Measurements from ENCODE around the gene UPP1.
"Not testable (repeated sequence)": the region's sequence is repeated elsewhere in the genome, so short reads cannot be mapped to it uniquely, and the experiment has no call there.

Gene UPP1

GRCh38 chr7:48120536-48120935 is 31.5 kb downstream of the UPP1 start:
- H3K27me3 ChIP-seq (ENCODE audit: control insufficient read depth, insufficient read depth, low read length, poor library complexity, severe bottlenecking); H3K36me3 ChIP-seq (ENCODE audit: control insufficient read depth, insufficient read depth, low read length); H3K4me3 ChIP-seq (ENCODE audit: insufficient read depth, low read depth, low read length); H3K4me1 ChIP-seq (ENCODE audit: control insufficient read depth, insufficient read depth, low read length); H3K9me3 ChIP-seq (ENCODE audit: control insufficient read depth, low read length); H3K27ac ChIP-seq (ENCODE audit: insufficient read depth, low read depth, low read length, poor library complexity, severe bottlenecking): not testable (repeated sequence)
- WGBS, 2 experiments: 89 to 98% methylated on average over 5 to 6 of the region's 6 CpGs

- Histone ChIP-seq H3K27me3 (ENCODE audit: control insufficient read depth, insufficient read depth, low read length, poor library complexity, severe bottlenecking) (no peaks in the 10 kb centered on the region), H3K4me3 (ENCODE audit: insufficient read depth, low read depth, low read length) (no peak overlapping the region), H3K9me3 (ENCODE audit: control insufficient read depth, low read length) (no peaks in the 10 kb centered on the region), H3K36me3 (ENCODE audit: control insufficient read depth, insufficient read depth, low read length) (no peaks in the 10 kb centered on the region), H3K4me1 (ENCODE audit: control insufficient read depth, insufficient read depth, low read length) (no peaks in the 10 kb centered on the region), H3K27ac (ENCODE audit: insufficient read depth, low read depth, low read length, poor library complexity, severe bottlenecking) (no peak overlapping the region)
- 86 to 93% methylated on average over 2 of the region's 2 CpGs for WGBS, 2 experiments
Observed at GRCh38 chr7:48126037-48126436, 37.0 kb downstream of the UPP1 start.

GRCh38 chr7:48130658-48131108 is 41.6 kb downstream of the UPP1 start:
- Histone ChIP-seq H3K27me3 (ENCODE audit: control insufficient read depth, insufficient read depth, low read length, poor library complexity, severe bottlenecking) (no peaks in the 10 kb centered on the region), H3K27ac (ENCODE audit: insufficient read depth, low read depth, low read length, poor library complexity, severe bottlenecking) (no peak overlapping the region), H3K4me3 (ENCODE audit: insufficient read depth, low read depth, low read length) (no peak overlapping the region), H3K9me3 (ENCODE audit: control insufficient read depth, low read length) (no peaks in the 10 kb centered on the region), H3K36me3 (ENCODE audit: control insufficient read depth, insufficient read depth, low read length) (no peaks in the 10 kb centered on the region), H3K4me1 (ENCODE audit: control insufficient read depth, insufficient read depth, low read length) (no peaks in the 10 kb centered on the region)

GRCh38 chr7:48132792-48133191 is 43.7 kb downstream of the UPP1 start:
- no peaks in the 10 kb centered on the region for H3K27me3 ChIP-seq (ENCODE audit: control insufficient read depth, insufficient read depth, low read length, poor library complexity, severe bottlenecking)
- no peaks in the 10 kb centered on the region for H3K9me3 ChIP-seq (ENCODE audit: control insufficient read depth, low read length)
- no peaks in the 10 kb centered on the region for H3K36me3 ChIP-seq (ENCODE audit: control insufficient read depth, insufficient read depth, low read length)
- no peak overlapping the region for H3K4me3 ChIP-seq (ENCODE audit: insufficient read depth, low read depth, low read length)
- H3K4me1 ChIP-seq (ENCODE audit: control insufficient read depth, insufficient read depth, low read length): no peaks in the 10 kb centered on the region
- H3K27ac ChIP-seq (ENCODE audit: insufficient read depth, low read depth, low read length, poor library complexity, severe bottlenecking): no peak overlapping the region

GRCh38 chr7:48139459-48139858 is 50.4 kb downstream of the UPP1 start:
- WGBS, 2 experiments: 84 to 85% methylated on average over 3 of the region's 3 CpGs
- no peak overlapping the region for H3K27ac ChIP-seq (ENCODE audit: insufficient read depth, low read depth, low read length, poor library complexity, severe bottlenecking)
- H3K4me1 ChIP-seq (ENCODE audit: control insufficient read depth, insufficient read depth, low read length): no peaks in the 10 kb centered on the region
- no peaks in the 10 kb centered on the region for H3K36me3 ChIP-seq (ENCODE audit: control insufficient read depth, insufficient read depth, low read length)
- H3K4me3 ChIP-seq (ENCODE audit: insufficient read depth, low read depth, low read length): no peak overlapping the region
- no peaks in the 10 kb centered on the region for H3K27me3 ChIP-seq (ENCODE audit: control insufficient read depth, insufficient read depth, low read length, poor library complexity, severe bottlenecking)
- H3K9me3 ChIP-seq (ENCODE audit: control insufficient read depth, low read length): no peaks in the 10 kb centered on the region

- Histone ChIP-seq H3K36me3 (ENCODE audit: control insufficient read depth, insufficient read depth, low read length) (no peaks in the 10 kb centered on the region), H3K9me3 (ENCODE audit: control insufficient read depth, low read length) (no peaks in the 10 kb centered on the region)
- WGBS, 2 experiments: 93% methylated on average over 7 of the region's 7 CpGs
Observed at GRCh38 chr7:48140001-48140681, 51.1 kb downstream of the UPP1 start.

GRCh38 chr7:48141521-48141920 is 52.5 kb downstream of the UPP1 start:
- H3K9me3 ChIP-seq (ENCODE audit: control insufficient read depth, low read length): no peaks in the 10 kb centered on the region
- H3K27me3 ChIP-seq (ENCODE audit: control insufficient read depth, insufficient read depth, low read length, poor library complexity, severe bottlenecking): no peaks in the 10 kb centered on the region
- no peak overlapping the region for H3K4me3 ChIP-seq (ENCODE audit: insufficient read depth, low read depth, low read length)
- 55 to 71% methylated on average over 1 of the region's 1 CpG for whole genome bisulfite sequencing, 2 experiments
- no peaks in the 10 kb centered on the region for H3K4me1 ChIP-seq (ENCODE audit: control insufficient read depth, insufficient read depth, low read length)
- no peak overlapping the region for H3K27ac ChIP-seq (ENCODE audit: insufficient read depth, low read depth, low read length, poor library complexity, severe bottlenecking)
- no peaks in the 10 kb centered on the region for H3K36me3 ChIP-seq (ENCODE audit: control insufficient read depth, insufficient read depth, low read length)

More at GRCh38 chr7:48140001-48140681, 51.1 kb downstream of the UPP1 start:
- H3K27ac ChIP-seq (ENCODE audit: insufficient read depth, low read depth, low read length, poor library complexity, severe bottlenecking): no peak overlapping the region
- no peak overlapping the region for H3K4me3 ChIP-seq (ENCODE audit: insufficient read depth, low read depth, low read length)
- no peaks in the 10 kb centered on the region for H3K27me3 ChIP-seq (ENCODE audit: control insufficient read depth, insufficient read depth, low read length, poor library complexity, severe bottlenecking)
- H3K4me1 ChIP-seq (ENCODE audit: control insufficient read depth, insufficient read depth, low read length): no peaks in the 10 kb centered on the region

- Histone ChIP-seq H3K4me3 (ENCODE audit: insufficient read depth, low read depth, low read length) (no peak overlapping the region), H3K27me3 (ENCODE audit: control insufficient read depth, insufficient read depth, low read length, poor library complexity, severe bottlenecking) (no peaks in the 10 kb centered on the region), H3K4me1 (ENCODE audit: control insufficient read depth, insufficient read depth, low read length) (no peaks in the 10 kb centered on the region), H3K9me3 (ENCODE audit: control insufficient read depth, low read length) (no peaks in the 10 kb centered on the region), H3K36me3 (ENCODE audit: control insufficient read depth, insufficient read depth, low read length) (no peaks in the 10 kb centered on the region), H3K27ac (ENCODE audit: insufficient read depth, low read depth, low read length, poor library complexity, severe bottlenecking) (no peak overlapping the region)
- 92 to 93% methylated on average over 4 of the region's 4 CpGs for WGBS, 2 experiments
Observed at GRCh38 chr7:48144291-48144768, 55.3 kb downstream of the UPP1 start.

- 85 to 96% methylated on average over 4 of the region's 4 CpGs for WGBS, 2 experiments
- Histone ChIP-seq H3K27me3 (ENCODE audit: control insufficient read depth, insufficient read depth, low read length, poor library complexity, severe bottlenecking) (no peaks in the 10 kb centered on the region), H3K4me3 (ENCODE audit: insufficient read depth, low read depth, low read length) (no peak overlapping the region), H3K4me1 (ENCODE audit: control insufficient read depth, insufficient read depth, low read length) (no peaks in the 10 kb centered on the region), H3K27ac (ENCODE audit: insufficient read depth, low read depth, low read length, poor library complexity, severe bottlenecking) (no peak overlapping the region), H3K9me3 (ENCODE audit: control insufficient read depth, low read length) (no peaks in the 10 kb centered on the region), H3K36me3 (ENCODE audit: control insufficient read depth, insufficient read depth, low read length) (no peaks in the 10 kb centered on the region)
Observed at GRCh38 chr7:48147078-48147591, 58.1 kb downstream of the UPP1 start.

- H3K9me3 ChIP-seq (ENCODE audit: control insufficient read depth, low read length); H3K4me1 ChIP-seq (ENCODE audit: control insufficient read depth, insufficient read depth, low read length); H3K27me3 ChIP-seq (ENCODE audit: control insufficient read depth, insufficient read depth, low read length, poor library complexity, severe bottlenecking); H3K4me3 ChIP-seq (ENCODE audit: insufficient read depth, low read depth, low read length); H3K27ac ChIP-seq (ENCODE audit: insufficient read depth, low read depth, low read length, poor library complexity, severe bottlenecking); H3K36me3 ChIP-seq (ENCODE audit: control insufficient read depth, insufficient read depth, low read length): not testable (repeated sequence)
- 87 to 92% methylated on average over 7 of the region's 7 CpGs for WGBS, 2 experiments
Observed at GRCh38 chr7:48147690-48148089, 58.6 kb downstream of the UPP1 start.

All from ectodermal cell (in vitro differentiated cells).